ENCODE data around the gene NPRL2.

The NPRL2 gene

DNA sequence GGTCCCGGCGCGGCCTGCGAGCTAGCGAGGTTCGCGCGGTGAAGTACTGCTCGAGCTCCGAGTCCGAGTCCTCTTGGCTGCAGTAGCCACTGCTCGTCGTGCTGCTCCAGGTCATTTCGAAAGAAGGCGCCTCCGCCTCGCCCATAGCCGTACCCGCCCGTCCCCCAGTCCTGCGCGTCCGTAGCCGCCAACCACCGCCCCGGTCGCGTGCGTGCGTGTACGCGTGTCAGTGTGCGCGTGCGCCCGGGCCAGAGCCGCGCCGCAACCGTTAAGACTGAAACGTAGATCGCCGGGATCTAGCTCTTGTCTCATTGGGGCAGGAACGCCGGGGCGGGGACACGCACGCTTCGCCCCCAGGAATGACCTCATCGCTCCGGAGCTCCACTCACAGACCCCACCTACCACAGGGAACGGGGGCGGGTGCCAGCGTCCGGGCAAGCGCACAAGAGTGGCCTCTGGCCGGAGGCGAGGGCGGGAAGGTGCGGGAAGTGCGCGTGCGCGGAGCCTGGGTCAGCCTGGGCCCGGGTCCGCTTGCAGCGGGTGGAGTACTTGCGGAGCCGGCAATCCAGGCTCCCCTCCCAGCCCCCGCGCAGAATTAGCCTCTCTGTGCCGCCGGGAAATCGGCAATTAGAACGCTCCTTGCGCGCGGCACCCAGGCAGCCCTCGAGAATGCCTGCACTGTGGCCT is 13.3 kb downstream of the NPRL2 start:
- H3K4me3 ChIP-seq = peak overlapping the region; percentile 87
- in situ Hi-C loops (cut with MboI; ENCODE audit: low sequenced_read_pairs) = no loop called here
- peaks cover 24% of the 10 kb centered on the region for H3K4me1 ChIP-seq
- H3K27me3 ChIP-seq (ENCODE audit: low read depth) = no peaks in the 10 kb centered on the region
- peaks cover 23% of the 10 kb centered on the region for H3K36me3 ChIP-seq (replicated peaks)
- H3K9me3 ChIP-seq = no peaks in the 10 kb centered on the region
- DNase-seq (ENCODE audit: low spot score in 2 of 2) = peak; percentile 97 to 100

DNA sequence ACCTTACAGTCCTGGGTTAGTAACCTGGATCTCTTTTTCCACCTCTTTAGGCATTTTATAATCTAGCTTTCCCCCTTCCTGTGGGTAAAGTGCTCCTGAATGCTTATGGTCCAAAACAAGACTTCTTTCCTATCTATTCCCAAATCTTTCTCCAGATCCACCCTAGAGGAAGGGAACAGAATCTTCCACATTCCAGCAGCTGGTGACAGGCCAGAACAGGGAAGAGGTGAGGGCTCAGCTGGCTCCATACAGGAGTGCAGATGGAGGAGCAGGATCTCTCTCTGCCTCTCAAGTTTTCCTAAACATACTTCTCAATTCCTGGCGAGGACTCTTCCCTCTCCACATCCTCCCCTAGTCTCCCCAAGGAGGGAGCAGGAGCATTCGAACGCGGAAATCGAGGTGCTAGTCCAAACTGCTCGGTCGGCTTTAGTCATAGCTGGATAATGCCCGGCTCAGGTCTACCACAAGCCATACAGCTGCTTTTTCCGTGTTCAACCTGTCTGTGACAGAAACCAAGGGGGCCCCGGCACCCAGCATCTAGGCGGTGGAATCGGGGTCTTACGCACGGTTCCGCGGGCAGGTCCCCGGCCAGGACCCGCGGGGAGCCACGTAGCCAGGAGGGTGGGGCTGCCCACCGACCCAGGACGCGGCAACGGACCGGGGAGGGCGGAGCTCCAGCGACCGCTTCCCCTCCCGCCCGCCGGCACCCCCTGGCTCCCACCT is 14.0 kb downstream of the NPRL2 start:
- Histone ChIP-seq H3K4me1 (peaks cover 24% of the 10 kb centered on the region), H3K36me3 (replicated peaks) (peaks cover 30% of the 10 kb centered on the region), H3K27me3 (ENCODE audit: low read depth) (no peaks in the 10 kb centered on the region), H3K9me3 (no peaks in the 10 kb centered on the region), H3K4me3 (peak overlapping the region; percentile 87)
- DNase-seq (ENCODE audit: low spot score in 2 of 2) = peak; percentile 21 to 38
- in situ Hi-C loops (cut with MboI; ENCODE audit: low sequenced_read_pairs) = no loop called here

DNA sequence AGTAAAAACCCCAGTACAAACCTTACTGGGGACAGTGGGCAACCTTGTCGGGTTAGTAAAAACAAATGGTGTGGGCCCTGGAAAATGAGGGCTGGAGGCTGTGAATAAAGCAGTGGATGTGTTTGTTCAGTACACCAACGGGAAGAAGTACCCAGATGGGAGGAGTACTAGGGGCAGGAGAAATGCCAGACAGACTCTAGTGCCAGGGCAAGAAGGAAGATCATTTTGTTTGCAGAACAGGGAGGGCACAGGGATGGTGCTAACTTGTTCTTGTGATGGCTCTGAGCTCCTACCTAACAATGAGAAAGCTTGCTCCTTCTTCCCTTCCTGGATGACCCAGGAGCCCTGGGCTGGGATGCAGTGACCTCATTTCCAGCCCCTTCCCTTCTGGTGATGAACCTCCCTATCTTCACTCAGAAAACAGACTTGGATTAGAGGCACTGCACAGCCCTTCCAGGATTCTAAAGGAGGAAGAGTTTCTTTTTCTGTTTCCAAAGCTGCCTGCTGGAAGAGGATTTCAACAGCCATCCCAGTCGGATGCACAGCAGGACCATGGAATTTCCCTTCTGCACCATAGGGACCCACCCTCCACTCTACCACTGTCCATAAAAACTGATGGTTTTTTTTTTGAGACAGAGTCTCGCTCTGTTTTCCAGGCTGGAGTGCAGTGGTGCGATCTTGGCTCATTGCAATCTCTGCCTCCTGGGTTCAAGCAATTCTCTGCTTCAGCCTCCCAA is 16.1 kb downstream of the NPRL2 start:
- Histone ChIP-seq H3K4me3 (0 out of 2 replicates have a peak overlapping the region, but pooled peaks have one; percentile 3), H3K36me3 (replicated peaks) (peaks cover 51% of the 10 kb centered on the region)
- in situ Hi-C loops (cut with MboI; ENCODE audit: low sequenced_read_pairs) = no loop called here

DNA sequence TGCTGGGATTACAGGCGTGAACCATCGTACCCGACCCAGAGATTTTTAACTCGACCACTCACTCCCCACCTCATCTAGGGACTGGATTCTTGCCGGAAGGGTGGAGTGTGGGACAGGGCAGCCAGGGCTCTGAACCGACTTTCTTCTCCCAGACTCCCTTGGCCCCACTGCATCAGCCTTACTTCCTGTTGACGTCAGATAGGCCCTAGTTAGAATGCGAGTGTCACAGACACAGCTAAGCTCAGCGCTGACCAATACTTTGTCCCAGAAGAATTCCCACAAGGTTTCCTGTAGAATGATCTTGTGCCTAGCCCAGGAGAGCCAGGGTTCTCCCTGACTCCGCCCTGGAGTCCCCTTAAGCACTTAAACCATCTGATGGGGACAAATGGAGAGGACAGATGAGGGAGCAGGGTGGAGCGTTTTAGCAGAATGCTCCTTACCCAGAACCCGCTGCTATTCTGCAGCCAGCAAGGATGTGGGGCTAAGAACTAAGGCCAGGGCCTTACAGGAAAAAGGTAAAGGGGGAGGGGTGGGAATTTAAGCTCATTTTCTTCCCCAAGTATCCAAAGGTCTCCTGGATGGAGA is 16.7 kb downstream of the NPRL2 start:
- peaks cover 53% of the 10 kb centered on the region for H3K36me3 ChIP-seq (replicated peaks)
- in situ Hi-C loops (cut with MboI; ENCODE audit: low sequenced_read_pairs) = no loop called here
- H3K27me3 ChIP-seq (ENCODE audit: low read depth) = no peaks in the 10 kb centered on the region
- DNase-seq (ENCODE audit: low spot score in 2 of 2) = no peak
- H3K9me3 ChIP-seq = no peaks in the 10 kb centered on the region
- H3K4me3 ChIP-seq = no peak overlapping the region
- peaks cover 24% of the 10 kb centered on the region for H3K4me1 ChIP-seq

More for the DNA sequence above, 16.1 kb downstream of the NPRL2 start:
- DNase-seq (ENCODE audit: low spot score in 2 of 2) = no peak
- Histone ChIP-seq H3K9me3 (no peaks in the 10 kb centered on the region), H3K4me1 (peaks cover 24% of the 10 kb centered on the region), H3K27me3 (ENCODE audit: low read depth) (no peaks in the 10 kb centered on the region)

DNA sequence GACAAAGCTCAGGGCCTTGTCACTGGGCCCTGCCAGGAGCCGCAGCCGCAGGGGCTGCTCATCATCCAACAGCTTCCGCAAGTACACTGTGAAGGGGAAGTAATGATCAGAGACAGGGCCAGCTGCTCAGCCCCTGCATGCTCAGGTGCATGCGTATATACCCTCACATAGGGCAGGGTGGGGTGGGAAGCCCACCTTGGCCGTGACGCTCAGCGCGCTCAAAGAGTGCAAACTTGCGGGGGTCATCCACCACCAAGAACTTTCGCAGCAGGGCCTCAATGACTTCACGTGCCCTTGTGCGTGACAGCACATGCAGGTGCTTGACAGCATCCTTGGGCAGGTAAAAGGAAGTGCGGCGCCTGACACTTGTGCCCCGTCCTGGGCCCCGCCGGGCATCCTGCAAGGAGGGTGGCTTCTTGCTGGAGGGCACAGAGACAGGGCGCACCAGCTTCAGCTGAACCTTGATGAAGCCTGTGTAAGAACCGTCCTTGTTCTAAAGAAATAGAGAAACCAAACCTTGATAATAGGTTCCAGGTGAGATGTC is 19.1 kb downstream of the NPRL2 start:
- no peak for DNase-seq (ENCODE audit: low spot score in 2 of 2)
- H3K27me3 ChIP-seq (ENCODE audit: low read depth) = no peaks in the 10 kb centered on the region
- in situ Hi-C loops (cut with MboI; ENCODE audit: low sequenced_read_pairs) = no loop called here
- peaks cover 47% of the 10 kb centered on the region for H3K36me3 ChIP-seq (replicated peaks)
- H3K4me1 ChIP-seq = peaks cover 18% of the 10 kb centered on the region
- H3K9me3 ChIP-seq = no peaks in the 10 kb centered on the region
- no peak overlapping the region for H3K4me3 ChIP-seq

DNA sequence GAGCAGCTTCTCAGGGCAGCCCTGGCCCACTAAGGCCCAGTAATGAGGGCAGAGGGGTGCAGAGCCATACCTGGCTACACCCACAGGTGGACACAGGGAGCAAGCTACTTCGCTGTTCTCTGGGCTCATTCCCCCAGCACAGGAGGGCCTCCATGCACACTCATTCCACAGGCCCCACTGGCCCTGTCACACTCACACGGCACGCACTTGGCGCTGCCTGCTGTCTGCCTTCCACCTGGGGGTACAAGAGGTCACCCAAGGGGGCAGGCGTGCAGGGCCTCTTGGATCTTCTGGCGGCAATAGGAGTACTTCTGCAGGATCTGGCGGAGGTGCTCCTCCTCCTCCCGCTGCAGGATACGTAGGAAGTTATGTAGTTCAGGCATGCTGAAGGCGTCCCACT is 20.2 kb downstream of the NPRL2 start:
- no peak overlapping the region for H3K4me3 ChIP-seq
- H3K9me3 ChIP-seq = no peaks in the 10 kb centered on the region
- DNase-seq (ENCODE audit: low spot score in 2 of 2) = no peak
- in situ Hi-C loops (cut with MboI; ENCODE audit: low sequenced_read_pairs) = no loop called here
- no peaks in the 10 kb centered on the region for H3K27me3 ChIP-seq (ENCODE audit: low read depth)
- peaks cover 42% of the 10 kb centered on the region for H3K36me3 ChIP-seq (replicated peaks)
- peaks cover 11% of the 10 kb centered on the region for H3K4me1 ChIP-seq

DNA sequence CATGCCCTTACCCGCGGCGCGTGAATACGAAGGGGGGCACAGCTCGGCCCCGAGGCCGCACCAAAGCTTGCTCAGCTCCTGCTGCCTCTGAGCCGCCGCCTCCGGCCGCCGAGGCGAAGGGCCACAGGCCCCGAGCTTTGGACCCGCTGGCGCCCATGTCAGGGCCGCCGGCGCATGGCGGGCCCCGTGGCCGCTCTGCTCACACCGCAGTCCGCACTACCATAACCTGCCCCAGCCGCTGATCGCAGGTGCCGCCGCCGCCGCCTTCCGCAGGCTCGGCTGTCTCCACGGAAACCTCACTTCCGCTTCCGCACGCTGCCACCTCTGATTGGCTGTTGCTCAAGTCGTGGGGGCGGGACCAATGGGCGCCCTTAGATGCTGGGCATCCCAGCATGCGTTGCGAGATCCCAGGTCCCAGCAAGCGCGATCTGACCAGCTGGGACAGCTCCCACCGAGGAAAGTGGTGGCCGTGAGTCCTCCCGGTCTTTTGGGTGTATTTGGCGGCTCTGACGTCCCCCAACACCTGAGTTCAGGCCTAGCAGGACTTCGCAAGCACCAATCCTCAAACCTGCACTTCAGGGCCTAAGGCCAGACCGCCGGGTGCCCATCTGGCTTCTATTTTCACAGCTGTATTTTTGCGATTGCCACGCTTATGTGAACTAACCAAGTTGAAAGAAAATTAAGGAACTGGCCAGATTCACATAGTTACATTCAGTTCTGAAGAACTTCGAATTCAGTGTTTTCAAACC is 22.5 kb downstream of the NPRL2 start, which contains the start of gene TUSC2:
Gene TUSC2 (minus strand): TSS at position 281 of the 749 bp plus-strand sequence. CDS start 124 bp downstream, at position 157.
- in situ Hi-C loops (cut with MboI; ENCODE audit: low sequenced_read_pairs) = loop anchor here (5.0 kb wide), 1 partner anchor 36 kb away; the partner anchor contains the start of gene IFRD2
- no peaks in the 10 kb centered on the region for H3K27me3 ChIP-seq (ENCODE audit: low read depth)
- DNase-seq (ENCODE audit: low spot score in 2 of 2) = peak; percentile 97 to 98
- peaks cover 6% of the 10 kb centered on the region for H3K4me1 ChIP-seq
- H3K4me3 ChIP-seq = peak within 1 kb of the TSS; percentile 70
- H3K36me3 ChIP-seq (replicated peaks) = peaks cover 41% of the 10 kb centered on the region
- H3K9me3 ChIP-seq = no peaks in the 10 kb centered on the region

DNA sequence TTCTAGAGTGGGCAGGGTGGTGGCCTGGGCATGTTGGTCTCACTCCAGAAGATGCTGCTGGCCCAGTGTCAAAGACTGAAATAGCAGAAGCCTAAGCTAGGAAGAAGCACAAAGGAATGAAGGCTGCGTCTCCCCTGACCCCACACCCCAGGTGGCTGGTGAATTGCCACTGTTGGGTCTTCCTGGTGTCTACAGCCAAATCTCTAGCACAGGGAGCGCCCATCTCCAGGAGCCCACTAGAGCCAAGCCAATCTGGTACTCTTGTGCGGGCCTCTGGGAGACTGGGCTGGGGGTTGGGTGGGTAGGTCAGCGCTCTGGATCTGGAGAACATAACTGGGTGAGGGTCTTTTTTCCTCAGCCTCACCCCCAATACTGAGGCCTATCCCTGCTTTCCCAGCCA is 23.4 kb downstream of the NPRL2 start:
- peaks cover 6% of the 10 kb centered on the region for H3K4me1 ChIP-seq
- H3K27me3 ChIP-seq (ENCODE audit: low read depth) = no peaks in the 10 kb centered on the region
- in situ Hi-C loops (cut with MboI; ENCODE audit: low sequenced_read_pairs) = loop anchor here (5.0 kb wide), 1 partner anchor 35 kb away; the partner anchor contains the start of gene IFRD2
- no peak for DNase-seq (ENCODE audit: low spot score in 2 of 2)
- H3K36me3 ChIP-seq (replicated peaks) = peaks cover 37% of the 10 kb centered on the region
- no peaks in the 10 kb centered on the region for H3K9me3 ChIP-seq
- H3K4me3 ChIP-seq = peak overlapping the region; percentile 70

DNA sequence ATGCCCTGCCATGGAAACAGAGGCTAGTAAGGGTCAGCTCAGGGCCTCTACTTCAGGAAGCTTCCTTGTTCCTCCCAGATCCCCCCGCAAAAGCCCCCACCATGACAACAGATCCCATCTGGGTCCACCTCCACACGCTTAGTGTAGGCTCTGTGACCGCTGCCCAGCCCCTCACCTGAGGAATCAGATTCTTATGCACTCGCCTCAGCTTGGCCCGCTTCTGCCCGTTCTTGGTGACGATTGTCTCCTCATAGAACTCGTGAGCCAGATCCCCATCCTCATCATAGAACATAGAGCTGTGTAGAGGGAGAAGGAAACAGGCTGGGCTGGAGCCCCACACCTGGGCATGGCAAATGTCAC is 24.4 kb downstream of the NPRL2 start:
- in situ Hi-C loops (cut with MboI; ENCODE audit: low sequenced_read_pairs) = loop anchor here (5.0 kb wide), 1 partner anchor 34 kb away; the partner anchor contains the start of gene IFRD2
- Histone ChIP-seq H3K4me3 (no peak overlapping the region), H3K4me1 (peaks cover 11% of the 10 kb centered on the region), H3K9me3 (no peaks in the 10 kb centered on the region), H3K36me3 (replicated peaks) (peaks cover 28% of the 10 kb centered on the region), H3K27me3 (ENCODE audit: low read depth) (no peaks in the 10 kb centered on the region)
- DNase-seq (ENCODE audit: low spot score in 2 of 2) = no peak

DNA sequence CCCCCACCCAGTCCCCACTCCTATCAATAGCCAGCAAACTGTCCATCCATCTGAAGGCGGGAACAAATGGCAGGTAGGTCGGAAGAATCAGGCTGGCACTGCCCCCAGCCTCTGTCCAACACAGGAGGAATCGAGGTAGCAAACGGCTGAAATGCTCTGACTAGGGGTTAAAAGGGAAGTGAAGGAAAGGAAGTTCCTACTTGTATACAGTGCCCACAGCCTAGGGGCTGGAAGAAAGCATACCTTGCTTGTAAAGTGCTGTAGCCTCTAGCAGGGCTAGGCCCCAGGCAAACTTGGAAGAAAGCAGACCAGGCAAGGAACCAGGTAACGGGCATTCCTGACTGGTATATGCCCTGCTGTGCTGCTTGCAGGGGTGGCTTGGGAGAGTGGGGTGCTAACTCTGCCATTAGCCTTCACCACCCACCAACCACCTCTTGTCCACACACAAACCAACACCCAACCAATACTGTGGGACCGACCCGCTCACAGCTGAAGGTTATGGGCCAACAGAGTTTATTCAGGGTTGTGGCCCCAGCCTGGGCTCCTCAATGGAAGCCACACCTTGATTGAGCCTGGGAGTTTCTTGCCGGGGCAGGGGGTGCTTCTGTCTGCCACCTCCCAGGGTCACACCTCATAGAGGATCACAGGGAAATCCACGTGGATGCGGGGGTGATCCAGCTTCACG is 24.9 kb downstream of the NPRL2 start:
- H3K9me3 ChIP-seq = no peaks in the 10 kb centered on the region
- no peaks in the 10 kb centered on the region for H3K27me3 ChIP-seq (ENCODE audit: low read depth)
- DNase-seq (ENCODE audit: low spot score in 2 of 2) = no peak
- in situ Hi-C loops (cut with MboI; ENCODE audit: low sequenced_read_pairs) = loop anchor here (5.0 kb wide), 1 partner anchor 33 kb away; the partner anchor contains the start of gene IFRD2
- peaks cover 24% of the 10 kb centered on the region for H3K36me3 ChIP-seq (replicated peaks)
- H3K4me3 ChIP-seq = no peak overlapping the region
- peaks cover 11% of the 10 kb centered on the region for H3K4me1 ChIP-seq

DNA sequence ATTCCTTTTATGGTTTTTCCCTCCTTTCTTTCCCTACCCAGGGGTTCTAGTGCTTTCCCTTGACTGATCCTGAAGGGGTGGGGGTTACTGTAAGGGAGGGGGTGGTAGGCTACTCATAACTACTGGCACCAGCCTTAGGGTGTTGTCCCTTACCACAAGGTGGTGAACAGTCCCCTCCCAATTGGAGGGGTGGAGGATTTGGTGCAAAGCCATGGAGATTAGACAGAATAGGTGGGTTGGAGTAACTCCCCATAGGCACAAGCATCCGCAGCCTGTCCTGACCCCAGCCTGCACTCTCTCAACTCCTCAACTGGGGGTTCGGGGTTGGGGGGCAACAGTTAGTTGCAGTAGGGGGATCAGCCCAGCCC is 25.5 kb downstream of the NPRL2 start:
- no peak overlapping the region for H3K4me3 ChIP-seq
- no peaks in the 10 kb centered on the region for H3K9me3 ChIP-seq
- in situ Hi-C loops (cut with MboI; ENCODE audit: low sequenced_read_pairs) = loop anchor here (5.0 kb wide), 1 partner anchor 33 kb away; the partner anchor contains the start of gene IFRD2
- peaks cover 23% of the 10 kb centered on the region for H3K36me3 ChIP-seq (replicated peaks)
- no peak for DNase-seq (ENCODE audit: low spot score in 2 of 2)
- H3K27me3 ChIP-seq (ENCODE audit: low read depth) = no peaks in the 10 kb centered on the region
- H3K4me1 ChIP-seq = peaks cover 15% of the 10 kb centered on the region
